ENCODE data around the gene CERK. TPM values are rescaled to one million over a fixed set of nuclear protein-coding genes. Genes with fewer than 3 reads are reported as not detected.

CERK gene
- total RNA-seq, 2 donors from 2014 or later, result 54.9 to 57.6 TPM

DNA sequence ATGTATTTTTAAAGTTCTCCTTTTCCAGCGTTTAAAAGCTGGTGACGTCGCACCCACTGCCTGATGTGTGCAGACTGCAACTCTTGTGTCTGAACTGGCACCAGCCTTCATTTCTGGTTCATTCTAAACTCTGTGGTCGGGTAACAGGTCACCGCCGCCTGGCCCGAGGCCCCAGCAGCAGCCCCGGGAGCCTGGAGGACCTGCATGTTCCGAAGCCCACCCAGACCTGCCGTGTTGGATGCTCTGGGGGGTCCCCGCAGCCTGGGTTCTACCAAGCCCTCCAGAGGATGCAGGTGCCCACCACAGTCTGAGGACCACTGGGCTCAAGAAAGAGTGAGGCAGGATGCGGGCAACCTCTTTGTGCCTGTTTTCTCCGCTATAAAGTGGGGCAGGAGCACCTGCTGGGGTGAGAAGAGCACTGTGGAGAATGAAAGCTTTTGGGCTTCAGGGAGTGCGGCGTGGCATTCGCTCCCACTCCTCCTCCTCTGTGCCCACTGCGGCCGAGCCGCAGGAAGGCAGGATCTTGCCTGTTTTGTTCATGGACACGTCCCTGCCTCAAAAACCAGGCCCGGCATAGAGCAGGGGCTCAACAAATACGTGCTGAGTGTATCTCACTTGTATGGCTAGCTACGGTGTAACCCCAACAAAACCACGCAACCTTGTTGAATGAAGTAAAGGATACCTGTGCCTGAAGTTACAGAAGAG, 40.1 kb downstream of the CERK start:
- H3K4me1 ChIP-seq (ENCODE audit: control insufficient read depth, insufficient read depth, low read length), result no peaks in the 10 kb centered on the region
- Mint-ChIP-seq H3K27ac (no peak overlapping the region), H3K27me3 (ENCODE audit: insufficient read depth) (no peaks in the 10 kb centered on the region), H3K4me1 (no peaks in the 10 kb centered on the region), H3K4me3 (no peak overlapping the region), H3K9me3 (no peaks in the 10 kb centered on the region), H3K36me3 (ENCODE audit: low read depth) (peaks cover 51% of the 10 kb centered on the region)
- TF ChIP-seq, protein P1, sequence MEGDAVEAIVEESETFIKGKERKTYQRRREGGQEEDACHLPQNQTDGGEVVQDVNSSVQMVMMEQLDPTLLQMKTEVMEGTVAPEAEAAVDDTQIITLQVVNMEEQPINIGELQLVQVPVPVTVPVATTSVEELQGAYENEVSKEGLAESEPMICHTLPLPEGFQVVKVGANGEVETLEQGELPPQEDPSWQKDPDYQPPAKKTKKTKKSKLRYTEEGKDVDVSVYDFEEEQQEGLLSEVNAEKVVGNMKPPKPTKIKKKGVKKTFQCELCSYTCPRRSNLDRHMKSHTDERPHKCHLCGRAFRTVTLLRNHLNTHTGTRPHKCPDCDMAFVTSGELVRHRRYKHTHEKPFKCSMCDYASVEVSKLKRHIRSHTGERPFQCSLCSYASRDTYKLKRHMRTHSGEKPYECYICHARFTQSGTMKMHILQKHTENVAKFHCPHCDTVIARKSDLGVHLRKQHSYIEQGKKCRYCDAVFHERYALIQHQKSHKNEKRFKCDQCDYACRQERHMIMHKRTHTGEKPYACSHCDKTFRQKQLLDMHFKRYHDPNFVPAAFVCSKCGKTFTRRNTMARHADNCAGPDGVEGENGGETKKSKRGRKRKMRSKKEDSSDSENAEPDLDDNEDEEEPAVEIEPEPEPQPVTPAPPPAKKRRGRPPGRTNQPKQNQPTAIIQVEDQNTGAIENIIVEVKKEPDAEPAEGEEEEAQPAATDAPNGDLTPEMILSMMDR (conservative IDR thresholded peaks at IDR 0.05), result no peak
- peaks cover 44% of the 10 kb centered on the region for H3K36me3 ChIP-seq (ENCODE audit: control insufficient read depth, insufficient read depth, low read length)
- no peak for DNase-seq
- no peak overlapping the region for H3K27ac ChIP-seq (ENCODE audit: low read depth, low read length)
- no peaks in the 10 kb centered on the region for H3K9me3 ChIP-seq (ENCODE audit: control insufficient read depth, low read length)
- WGBS, 2 experiments (ENCODE audit: insufficient coverage in 1 of 2, insufficient read length in 1 of 2), result 96 to 98% methylated on average over 18 to 24 of the region's 24 CpGs
- no peak overlapping the region for H3K4me3 ChIP-seq (ENCODE audit: low read length)
- H3K9ac ChIP-seq (ENCODE audit: extremely low read depth, low read length, poor library complexity, severe bottlenecking), result no peak overlapping the region
- H3K27me3 ChIP-seq (ENCODE audit: control insufficient read depth, insufficient read depth, low read length, poor library complexity, severe bottlenecking), result no peaks in the 10 kb centered on the region

DNA sequence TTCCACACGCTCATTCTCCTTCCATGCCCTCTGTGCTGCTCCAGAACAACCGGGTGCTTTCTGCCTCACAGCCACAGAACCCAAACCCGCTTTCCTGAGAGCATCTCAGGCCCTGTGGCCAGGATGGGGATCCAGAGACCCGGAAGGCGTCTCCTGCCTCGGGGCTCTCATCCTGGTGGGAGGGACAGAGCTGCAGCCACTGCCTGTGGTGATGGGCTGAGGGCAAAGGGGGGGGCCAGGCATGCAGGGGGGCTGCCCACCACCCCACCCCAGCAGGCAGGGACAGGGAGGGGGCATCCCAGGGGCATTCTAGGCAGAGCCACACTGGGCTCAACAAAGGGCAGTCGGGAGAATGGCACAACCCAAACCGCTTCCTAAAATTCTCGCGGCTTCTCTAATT, 41.4 kb downstream of the CERK start:
- Histone ChIP-seq H3K27ac (ENCODE audit: low read depth, low read length) (no peak overlapping the region), H3K4me1 (ENCODE audit: control insufficient read depth, insufficient read depth, low read length) (no peaks in the 10 kb centered on the region), H3K4me3 (ENCODE audit: low read length) (no peak overlapping the region), H3K27me3 (ENCODE audit: control insufficient read depth, insufficient read depth, low read length, poor library complexity, severe bottlenecking) (no peaks in the 10 kb centered on the region), H3K9me3 (ENCODE audit: control insufficient read depth, low read length) (no peaks in the 10 kb centered on the region), H3K9ac (ENCODE audit: extremely low read depth, low read length, poor library complexity, severe bottlenecking) (no peak overlapping the region), H3K36me3 (ENCODE audit: control insufficient read depth, insufficient read depth, low read length) (peaks cover 48% of the 10 kb centered on the region)
- Mint-ChIP-seq H3K9me3 (no peaks in the 10 kb centered on the region), H3K27ac (no peak overlapping the region), H3K27me3 (ENCODE audit: insufficient read depth) (no peaks in the 10 kb centered on the region), H3K4me3 (no peak overlapping the region), H3K4me1 (no peaks in the 10 kb centered on the region), H3K36me3 (ENCODE audit: low read depth) (peaks cover 50% of the 10 kb centered on the region)
- 95 to 100% methylated on average over 6 to 10 of the region's 10 CpGs for WGBS, 2 experiments (ENCODE audit: insufficient coverage in 1 of 2, insufficient read length in 1 of 2)
- no peak for DNase-seq
- TF ChIP-seq, protein P1 (conservative IDR thresholded peaks at IDR 0.05), result no peak

DNA sequence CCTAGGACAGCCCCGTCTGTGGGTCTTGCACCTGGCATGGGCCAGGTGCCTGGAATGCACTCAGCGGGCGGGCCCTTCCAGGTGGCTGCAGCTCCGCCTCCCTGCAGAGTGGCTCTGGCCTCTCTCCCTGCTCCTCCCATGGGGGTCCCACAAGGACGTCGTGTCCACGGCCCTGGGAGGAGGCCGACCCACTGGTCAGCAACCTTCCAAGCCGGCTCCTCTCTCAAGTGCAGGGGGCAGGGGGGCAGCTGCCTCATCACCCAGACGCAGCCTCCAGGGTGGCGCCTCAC, 41.9 kb downstream of the CERK start:
- Histone ChIP-seq H3K36me3 (ENCODE audit: control insufficient read depth, insufficient read depth, low read length) (peaks cover 53% of the 10 kb centered on the region), H3K9ac (ENCODE audit: extremely low read depth, low read length, poor library complexity, severe bottlenecking) (no peak overlapping the region), H3K9me3 (ENCODE audit: control insufficient read depth, low read length) (no peaks in the 10 kb centered on the region), H3K27me3 (ENCODE audit: control insufficient read depth, insufficient read depth, low read length, poor library complexity, severe bottlenecking) (no peaks in the 10 kb centered on the region), H3K4me3 (ENCODE audit: low read length) (no peak overlapping the region), H3K4me1 (ENCODE audit: control insufficient read depth, insufficient read depth, low read length) (no peaks in the 10 kb centered on the region), H3K27ac (ENCODE audit: low read depth, low read length) (no peak overlapping the region)
- WGBS, 2 experiments (ENCODE audit: insufficient coverage in 1 of 2, insufficient read length in 1 of 2), result 94 to 95% methylated on average over 6 to 11 of the region's 11 CpGs
- TF ChIP-seq, protein P1 (conservative IDR thresholded peaks at IDR 0.05), result no peak
- H3K27ac Mint-ChIP-seq, result no peak overlapping the region
- peaks cover 53% of the 10 kb centered on the region for H3K36me3 Mint-ChIP-seq (ENCODE audit: low read depth)
- H3K9me3 Mint-ChIP-seq, result no peaks in the 10 kb centered on the region
- H3K4me1 Mint-ChIP-seq, result no peaks in the 10 kb centered on the region
- no peaks in the 10 kb centered on the region for H3K27me3 Mint-ChIP-seq (ENCODE audit: insufficient read depth)
- no peak for DNase-seq
- H3K4me3 Mint-ChIP-seq, result no peak overlapping the region

Data from endodermal cell (in vitro differentiated cells).